Measurements from ENCODE around the gene TREML1.

Gene TREML1

GRCh38 chr6:41167173-41167963 lies 13.2 kb upstream of the TREML1 start:
- TF ChIP-seq GATA1 (IDR thresholded peaks at IDR 0.05; ENCODE audit: low read depth, low read length) (no peak), POLR2A (IDR thresholded peaks at IDR 0.05; ENCODE audit: low read length) (no peak)
- peak; percentile 9 to 12 for DNase-seq

GRCh38 chr6:41164551-41165120 lies 10.5 kb upstream of the TREML1 start:
- no peak for DNase-seq
- no peak for TF ChIP-seq GATA1 (IDR thresholded peaks at IDR 0.05; ENCODE audit: low read depth, low read length)
- no peak for TF ChIP-seq POLR2A (IDR thresholded peaks at IDR 0.05; ENCODE audit: low read length)

- DNase-seq: no peak
- TF ChIP-seq POLR2A (IDR thresholded peaks at IDR 0.05; ENCODE audit: low read length) (no peak), GATA1 (IDR thresholded peaks at IDR 0.05; ENCODE audit: low read depth, low read length) (no peak)
Observed at GRCh38 chr6:41163419-41163717, 9.2 kb upstream of the TREML1 start.

- TF ChIP-seq GATA1 (IDR thresholded peaks at IDR 0.05; ENCODE audit: low read depth, low read length) (no peak), POLR2A (IDR thresholded peaks at IDR 0.05; ENCODE audit: low read length) (no peak)
- DNase-seq: no peak
Observed at GRCh38 chr6:41162687-41163418, 8.7 kb upstream of the TREML1 start, which contains the start of gene TREM2. TREM2 (minus strand) TSS chr6:41163116; CDS start chr6:41163082, 34 bp downstream.

DNA sequence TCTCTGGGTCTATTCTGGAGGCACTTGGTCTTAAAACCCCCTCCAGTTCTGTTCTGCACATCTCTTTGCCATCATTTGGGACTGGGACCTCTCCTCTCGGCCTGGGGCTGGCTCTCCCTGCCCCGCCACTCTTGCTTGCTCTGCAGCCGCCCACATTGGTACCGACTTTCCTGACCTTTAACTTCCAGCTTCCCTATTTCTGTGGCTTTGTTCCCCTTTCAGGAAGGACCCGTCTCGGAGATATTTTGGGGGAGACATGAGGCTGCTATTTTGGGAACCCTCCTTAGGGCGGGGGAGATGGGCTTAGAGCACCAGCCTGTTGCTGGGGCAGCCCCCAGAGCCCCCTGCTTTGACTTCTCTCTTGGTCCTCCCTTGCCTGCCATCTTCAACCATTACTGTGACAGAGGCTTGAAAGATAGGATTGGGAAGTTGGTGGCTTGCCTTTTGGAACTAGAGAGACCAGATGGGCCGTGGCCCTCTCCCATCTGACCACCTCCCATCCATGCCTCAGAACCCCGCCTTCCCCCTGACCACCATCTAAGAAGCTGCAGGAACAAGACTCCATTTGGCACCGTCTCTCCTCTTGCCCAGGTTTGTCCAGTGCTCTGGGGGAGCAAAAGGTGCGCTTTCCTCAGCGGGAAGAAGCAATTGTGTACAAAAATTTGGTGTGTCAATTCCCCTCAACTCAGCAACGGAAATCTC lies 7.9 kb upstream of the TREML1 start:
- no peak for TF ChIP-seq POLR2A (IDR thresholded peaks at IDR 0.05; ENCODE audit: low read length)
- DNase-seq: no peak

- TF ChIP-seq POLR2A (IDR thresholded peaks at IDR 0.05; ENCODE audit: low read length) (no peak), GATA1 (IDR thresholded peaks at IDR 0.05; ENCODE audit: low read depth, low read length) (no peak)
- DNase-seq: no peak
Observed at GRCh38 chr6:41161380-41161779, 7.2 kb upstream of the TREML1 start.

- no peak for DNase-seq
- no peak for TF ChIP-seq GATA1 (IDR thresholded peaks at IDR 0.05; ENCODE audit: low read depth, low read length)
- no peak for TF ChIP-seq POLR2A (IDR thresholded peaks at IDR 0.05; ENCODE audit: low read length)
Observed at GRCh38 chr6:41160933-41161332, 6.8 kb upstream of the TREML1 start.

GRCh38 chr6:41159415-41160082 lies 5.4 kb upstream of the TREML1 start:
- no peak for DNase-seq
- no peak for TF ChIP-seq POLR2A (IDR thresholded peaks at IDR 0.05; ENCODE audit: low read length)
- no peak for TF ChIP-seq GATA1 (IDR thresholded peaks at IDR 0.05; ENCODE audit: low read depth, low read length)

GRCh38 chr6:41157323-41157722 lies 3.2 kb upstream of the TREML1 start:
- TF ChIP-seq POLR2A (IDR thresholded peaks at IDR 0.05; ENCODE audit: low read length): no peak
- no peak for TF ChIP-seq GATA1 (IDR thresholded peaks at IDR 0.05; ENCODE audit: low read depth, low read length)
- DNase-seq: no peak

- DNase-seq: no peak
Observed at GRCh38 chr6:41156771-41157170, 2.6 kb upstream of the TREML1 start.

DNA sequence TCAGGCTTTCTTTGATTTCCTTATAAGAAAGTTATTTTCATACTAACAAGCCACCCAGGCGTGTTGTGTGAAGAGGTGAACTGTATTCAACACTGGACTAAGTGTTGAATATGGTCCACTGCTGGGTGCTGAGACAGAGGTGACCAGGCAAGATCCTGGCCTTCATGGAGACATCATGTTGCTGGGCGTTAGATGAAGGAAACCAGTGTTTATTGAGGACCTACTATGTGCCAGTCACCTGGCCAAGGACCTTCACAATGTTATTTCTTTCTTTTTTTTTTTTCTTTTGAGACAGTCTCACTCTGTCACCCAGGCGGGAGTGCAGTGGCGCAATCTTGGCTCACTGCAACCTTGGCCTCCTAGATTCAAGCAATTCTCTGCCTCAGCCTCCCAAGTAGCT lies 1.9 kb upstream of the TREML1 start:
- no peak for DNase-seq
- TF ChIP-seq GATA1 (IDR thresholded peaks at IDR 0.05; ENCODE audit: low read depth, low read length): no peak
- no peak for TF ChIP-seq POLR2A (IDR thresholded peaks at IDR 0.05; ENCODE audit: low read length)

More at GRCh38 chr6:41156771-41157170, 2.6 kb upstream of the TREML1 start:
- TF ChIP-seq POLR2A (IDR thresholded peaks at IDR 0.05; ENCODE audit: low read length) (no peak), GATA1 (IDR thresholded peaks at IDR 0.05; ENCODE audit: low read depth, low read length) (no peak)

DNA sequence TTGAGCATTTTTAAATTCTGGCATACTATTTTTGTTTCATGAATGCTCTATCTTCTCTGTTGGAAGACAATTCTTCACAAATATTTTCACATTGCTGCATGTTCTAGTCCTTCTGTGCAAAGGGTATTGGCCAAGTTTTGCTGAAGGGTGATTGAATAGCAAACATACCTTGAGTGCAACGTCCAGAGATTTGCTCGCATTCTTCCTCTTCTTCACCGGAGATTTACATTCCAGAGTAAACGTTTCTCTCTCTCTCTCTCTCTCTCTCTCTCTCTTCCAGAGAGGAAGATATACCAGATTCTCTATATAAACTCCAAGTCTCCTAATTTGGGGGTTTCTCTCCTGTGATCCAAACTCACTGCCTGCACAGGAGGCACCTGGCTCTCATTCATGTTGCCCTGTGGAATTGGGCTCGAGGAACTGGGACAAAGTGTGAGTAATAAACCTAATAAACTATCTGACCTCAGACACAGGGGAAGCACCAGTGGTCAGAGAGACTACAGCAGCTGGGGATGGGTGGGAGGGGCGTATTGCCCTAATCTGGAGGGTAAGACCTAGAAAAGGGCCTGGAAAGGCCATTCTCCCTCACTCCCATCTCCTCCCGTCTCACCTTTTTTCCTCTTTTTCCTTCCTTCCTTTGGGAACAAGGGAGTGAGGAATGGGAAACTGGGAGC lies 1.1 kb upstream of the TREML1 start:
- no peak for DNase-seq
- TF ChIP-seq POLR2A (IDR thresholded peaks at IDR 0.05; ENCODE audit: low read length) (no peak), GATA1 (IDR thresholded peaks at IDR 0.05; ENCODE audit: low read depth, low read length) (no peak)

GRCh38 chr6:41153451-41153850 lies 696 bp downstream of the TREML1 start:
- no peak for TF ChIP-seq GATA1 (IDR thresholded peaks at IDR 0.05; ENCODE audit: low read depth, low read length)
- no peak for TF ChIP-seq POLR2A (IDR thresholded peaks at IDR 0.05; ENCODE audit: low read length)
- DNase-seq: no peak

Data from erythroblast (primary cell).